ENCODE data around the gene AGBL4.
"Not testable (repeated sequence)": the region's sequence is repeated elsewhere in the genome, so short reads cannot be mapped to it uniquely, and the experiment has no call there.

Gene AGBL4

DNA sequence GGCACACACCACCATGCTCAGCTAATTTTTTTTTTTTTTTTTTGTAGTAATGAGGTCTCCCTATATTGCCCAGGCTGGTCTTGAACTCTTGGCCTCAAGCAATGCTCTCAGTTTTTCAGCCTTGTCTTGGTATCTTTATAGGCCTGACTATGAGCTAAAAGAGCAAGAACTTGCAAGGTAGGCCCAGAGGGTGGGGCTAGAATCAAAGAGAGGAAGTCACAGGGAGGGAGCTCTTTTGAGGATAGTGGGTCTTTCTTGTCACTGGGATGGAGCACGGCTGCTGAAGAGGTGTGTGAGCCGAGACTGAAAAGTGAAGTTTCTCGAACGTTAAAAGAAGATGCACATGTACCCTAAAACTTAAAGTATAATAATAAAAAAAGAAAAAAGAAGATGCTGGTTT is 987.1 kb downstream of the AGBL4 start:
- no peak for DNase-seq (ENCODE audit: low spot score)

- DNase-seq (ENCODE audit: low spot score): no peak
These were observed 995.4 kb downstream of the AGBL4 start for GRCh38 chr1:49028396-49028795.

DNA sequence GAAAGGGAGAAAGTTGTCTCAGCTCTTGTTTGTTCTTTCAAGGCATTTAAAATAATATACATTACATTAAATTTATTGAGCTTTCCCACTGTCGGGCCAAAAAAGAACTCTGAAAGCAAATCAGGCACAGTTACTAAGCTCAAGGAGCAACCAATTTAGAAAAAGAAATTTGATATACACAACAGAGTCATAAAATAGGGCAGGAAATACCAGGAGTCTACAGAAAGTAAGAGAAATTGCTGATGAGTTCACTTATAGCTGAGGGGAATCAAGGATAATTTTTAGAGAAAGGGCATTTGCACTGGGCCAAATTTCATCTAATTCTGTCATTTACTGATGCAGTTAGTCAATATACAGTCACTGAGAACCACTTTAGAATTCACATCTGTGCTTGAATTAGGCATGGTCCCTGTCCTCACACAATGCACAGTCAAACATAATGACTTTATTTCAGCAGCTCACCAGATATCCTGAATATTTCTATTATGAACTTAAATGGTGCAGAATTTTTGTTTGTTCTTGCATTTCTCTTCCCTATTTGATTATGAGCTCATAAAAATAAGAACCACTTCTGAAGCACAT is 997.4 kb downstream of the AGBL4 start:
- DNase-seq (ENCODE audit: low spot score): no peak

GRCh38 chr1:49016030-49016977 is 1007.5 kb downstream of the AGBL4 start:
- no peak for DNase-seq (ENCODE audit: low spot score)

DNA sequence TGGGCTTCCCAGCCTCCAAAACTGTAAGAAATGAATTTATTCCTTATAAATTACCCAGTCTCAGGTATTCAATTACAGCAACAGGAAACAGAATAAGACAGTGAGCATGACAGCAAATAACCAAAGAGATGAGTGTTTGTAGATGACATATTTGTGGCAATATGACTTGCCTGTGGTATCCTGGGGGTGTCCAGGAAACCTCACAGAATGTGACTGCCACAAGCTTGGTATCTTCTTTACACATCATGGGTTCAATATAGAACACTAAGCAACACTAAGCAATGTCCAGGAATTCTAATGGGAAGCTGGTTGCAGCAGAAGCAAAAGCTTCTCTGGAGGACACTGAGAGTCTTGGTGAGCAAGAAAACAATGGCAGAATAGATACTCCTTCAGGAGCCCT is 1010.7 kb downstream of the AGBL4 start:
- no peak for DNase-seq (ENCODE audit: low spot score)

GRCh38 chr1:49002981-49003380 is 1020.8 kb downstream of the AGBL4 start:
- not testable (repeated sequence) for DNase-seq (ENCODE audit: low spot score)

DNA sequence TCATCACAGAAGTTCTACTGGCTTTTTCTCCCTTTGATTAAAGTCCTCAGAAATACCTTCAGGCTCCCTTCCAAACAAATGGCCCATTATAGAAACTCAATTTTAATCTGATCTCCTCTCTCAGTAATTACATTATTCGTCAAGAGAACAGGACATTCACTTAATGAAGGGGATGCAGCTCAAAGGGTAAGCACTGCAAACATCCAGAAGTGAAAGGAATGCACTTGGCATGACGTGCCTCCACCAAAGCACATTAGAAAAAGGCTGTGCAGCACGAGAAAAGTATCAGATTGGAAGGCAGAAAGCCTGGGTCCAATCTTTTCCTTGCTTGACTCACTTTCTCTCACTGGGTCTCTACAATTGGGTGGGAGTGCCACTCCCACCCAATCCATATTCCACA is 1024.4 kb downstream of the AGBL4 start:
- no peak for DNase-seq (ENCODE audit: low spot score)

DNA sequence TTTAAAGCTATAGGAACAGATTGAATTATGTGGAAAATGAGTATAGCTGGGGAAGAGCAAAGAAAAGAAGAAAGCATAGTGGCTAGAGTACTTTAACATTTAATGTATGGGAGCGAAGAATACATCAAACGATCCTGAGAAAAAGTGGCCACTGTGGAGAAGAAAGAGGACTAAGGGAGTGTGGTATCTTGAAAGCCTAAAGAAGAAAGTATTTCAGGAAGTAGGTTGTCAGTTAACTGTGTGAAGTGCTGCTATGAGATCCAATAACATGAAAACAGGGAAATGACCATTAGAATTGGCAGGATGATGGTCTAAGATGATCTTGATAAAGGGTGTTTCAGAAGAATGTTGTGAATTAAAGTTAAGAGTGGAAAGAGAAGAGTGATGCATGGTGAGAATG is 1027.4 kb downstream of the AGBL4 start:
- DNase-seq (ENCODE audit: low spot score): no peak

GRCh38 chr1:48988633-48989197 is 1035.0 kb downstream of the AGBL4 start:
- DNase-seq (ENCODE audit: low spot score): no peak

DNA sequence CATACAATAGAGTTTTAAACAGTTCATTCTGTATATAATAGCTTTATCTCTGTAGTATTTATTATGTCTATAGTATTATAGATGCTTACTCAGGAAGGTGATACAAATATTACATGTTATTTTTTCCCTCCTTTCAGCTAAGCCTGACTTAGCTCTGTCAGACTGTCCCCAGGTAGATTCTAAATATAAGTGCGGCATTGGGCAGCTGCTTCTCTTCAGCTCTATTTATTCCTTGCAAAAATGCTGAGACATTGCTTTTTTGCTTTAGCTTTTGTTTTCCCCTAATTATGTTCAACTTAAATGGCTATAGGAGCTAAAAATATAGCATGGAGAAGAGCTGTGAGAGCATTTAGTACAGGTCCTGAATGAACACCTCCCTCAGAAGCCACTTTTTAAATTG is 1043.8 kb downstream of the AGBL4 start:
- DNase-seq (ENCODE audit: low spot score): no peak

DNA sequence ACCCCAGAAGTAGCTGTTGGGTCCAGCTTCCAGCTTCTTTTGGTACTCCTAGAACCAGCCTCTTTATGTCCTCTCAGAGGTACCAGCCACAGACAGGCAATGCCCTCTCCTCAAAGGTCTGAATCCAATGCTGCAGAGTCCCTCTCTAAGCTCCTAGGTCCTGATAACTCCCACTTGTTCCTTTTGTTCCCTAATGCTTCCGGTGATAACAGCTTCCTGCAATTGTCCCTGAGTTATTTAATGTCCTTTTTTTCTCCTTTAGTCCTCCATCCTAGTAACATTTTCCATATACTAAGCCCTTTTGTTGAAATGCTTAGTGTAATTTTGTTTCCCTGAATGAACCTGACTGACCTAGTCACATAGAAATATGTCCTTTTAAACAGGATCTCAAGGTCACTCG is 1045.3 kb downstream of the AGBL4 start:
- no peak for DNase-seq (ENCODE audit: low spot score)

GRCh38 chr1:48977273-48977672 is 1046.5 kb downstream of the AGBL4 start:
- DNase-seq (ENCODE audit: low spot score): no peak

GRCh38 chr1:48969971-48970370 is 1053.8 kb downstream of the AGBL4 start:
- DNase-seq (ENCODE audit: low spot score): no peak

DNA sequence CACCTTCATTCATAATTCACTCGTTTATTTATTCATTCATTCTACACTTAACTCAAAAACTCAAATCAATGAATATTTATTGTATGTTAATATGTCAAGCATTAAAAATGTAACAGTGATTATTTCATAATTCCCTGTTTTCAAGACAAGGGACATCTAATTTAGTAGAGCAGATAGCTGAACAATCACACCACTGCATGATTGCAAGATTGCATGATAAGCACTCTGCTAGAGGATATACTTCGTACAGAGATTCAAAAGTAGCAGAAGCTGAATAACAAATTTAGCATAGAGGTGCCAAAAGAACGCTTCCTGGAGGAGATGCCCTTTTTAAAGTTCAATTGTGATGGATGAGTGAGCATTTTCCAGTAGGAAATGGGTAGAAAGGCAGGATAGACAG is 1056.4 kb downstream of the AGBL4 start:
- DNase-seq (ENCODE audit: low spot score): no peak

DNA sequence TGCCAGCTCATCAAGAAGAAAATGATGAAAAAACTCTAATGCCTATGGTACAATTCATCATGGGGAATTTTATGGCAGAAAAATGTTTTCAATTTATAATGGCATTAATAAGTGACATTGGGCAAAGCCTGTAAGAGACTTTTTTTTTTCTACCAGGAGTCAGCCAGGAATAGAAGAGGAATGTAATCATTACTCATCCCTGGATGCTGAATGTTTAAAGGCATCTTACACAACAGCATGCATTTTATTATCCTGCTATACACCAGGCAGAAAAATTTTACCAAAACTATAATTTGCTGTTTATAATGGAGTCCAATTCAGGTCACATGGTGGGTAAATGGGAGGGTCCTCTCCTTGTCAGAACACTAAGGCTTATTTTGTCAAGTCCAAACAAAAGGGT is 1057.2 kb downstream of the AGBL4 start:
- DNase-seq (ENCODE audit: low spot score): no peak

DNA sequence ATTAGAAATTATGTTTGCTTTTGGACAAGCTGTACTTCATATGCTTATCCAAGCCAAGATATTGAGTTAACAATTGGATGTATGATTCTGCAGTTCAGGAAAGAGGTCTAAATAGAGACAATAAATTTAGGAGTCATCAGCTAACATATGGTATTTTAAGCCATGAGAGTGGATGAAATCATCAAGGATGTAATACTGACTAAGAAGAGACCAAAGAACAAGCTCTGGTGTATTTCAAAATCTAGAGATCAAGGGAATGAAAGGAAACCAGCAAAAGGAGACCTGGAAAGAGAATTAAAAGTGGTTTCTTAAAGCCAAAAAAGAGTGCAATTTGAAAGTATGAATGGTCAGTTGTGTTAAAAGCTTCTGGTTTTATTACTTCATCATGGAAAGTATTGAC is 1063.4 kb downstream of the AGBL4 start:
- no peak for DNase-seq (ENCODE audit: low spot score)

GRCh38 chr1:48955774-48956173 is 1068.0 kb downstream of the AGBL4 start:
- DNase-seq (ENCODE audit: low spot score): no peak

GRCh38 chr1:48953617-48954016 is 1070.1 kb downstream of the AGBL4 start:
- no peak for DNase-seq (ENCODE audit: low spot score)

DNA sequence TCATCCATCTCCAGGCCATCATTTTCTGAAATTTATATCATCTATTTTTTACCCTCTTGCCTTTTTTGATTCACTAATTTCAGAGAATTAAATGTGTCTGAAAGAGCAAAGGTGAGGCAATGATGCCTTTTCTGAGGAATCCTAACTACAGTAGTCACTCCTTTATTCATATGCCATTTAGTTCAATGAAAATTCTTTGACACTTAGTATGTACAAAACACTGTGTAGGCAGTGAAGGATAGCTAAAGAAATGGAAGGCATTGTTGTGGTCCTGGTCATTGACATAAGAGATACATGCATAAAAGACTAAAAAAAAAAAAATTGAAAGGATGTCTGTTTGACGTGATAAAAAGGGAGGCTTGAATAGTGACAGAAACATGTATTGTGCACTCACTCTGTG is 1075.2 kb downstream of the AGBL4 start:
- DNase-seq (ENCODE audit: low spot score): no peak

- no peak for DNase-seq (ENCODE audit: low spot score)
These were observed 1075.8 kb downstream of the AGBL4 start for GRCh38 chr1:48947761-48948537.

DNA sequence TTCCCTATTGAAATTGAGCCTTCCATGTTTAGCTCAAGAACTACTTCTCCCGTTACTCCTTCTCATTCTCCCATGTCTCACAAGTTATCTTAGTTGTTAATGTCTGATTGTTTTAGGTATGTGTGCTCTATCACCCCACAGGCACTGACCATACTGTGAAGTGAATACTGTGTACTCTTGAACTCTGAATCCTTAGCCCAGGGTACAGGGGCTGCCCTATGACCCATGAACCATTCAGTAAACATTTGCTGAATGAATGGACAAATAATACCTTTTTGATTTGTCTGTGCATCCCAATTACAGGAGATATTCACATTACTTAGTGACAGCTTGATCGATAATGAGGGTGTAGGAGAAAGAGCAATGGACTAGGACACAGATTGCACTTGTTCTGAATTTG is 1077.7 kb downstream of the AGBL4 start:
- no peak for DNase-seq (ENCODE audit: low spot score)

GRCh38 chr1:48944811-48945210 is 1078.9 kb downstream of the AGBL4 start:
- DNase-seq (ENCODE audit: low spot score): no peak

DNA sequence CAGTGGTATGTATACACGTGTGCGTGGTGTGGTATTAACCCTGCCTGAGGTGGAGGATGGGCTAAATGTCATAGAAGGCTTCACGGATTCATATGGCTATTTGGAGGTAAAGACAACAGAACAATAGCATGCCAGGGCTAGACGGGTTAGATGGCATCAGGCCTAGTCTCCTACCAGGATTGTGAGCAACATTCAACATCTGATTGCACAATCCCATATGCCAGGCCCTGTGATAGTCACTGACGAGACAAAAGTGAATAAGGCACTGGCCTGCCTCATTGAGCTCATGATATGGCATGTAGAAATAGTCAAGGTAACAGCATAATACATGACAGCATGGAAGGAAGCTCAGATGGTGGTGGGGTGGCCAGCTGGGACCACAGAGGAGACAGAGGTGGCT is 1079.9 kb downstream of the AGBL4 start:
- DNase-seq (ENCODE audit: low spot score): no peak
